WTC11 (cell line): ENCODE measurements around the gene TLE3. TPM values are rescaled to one million over a fixed set of nuclear protein-coding genes. Genes with fewer than 3 reads are reported as not detected.
A peak's percentile ranks its signal among the peaks of the same experiment; 100 is the strongest.

ENCODE experiments used
- ATAC-seq: fragments of 200-7000 bp; cut with Tn5 transposase; 2 replicates; pipeline ENCODE4 v1.10.0; 2021; ENCODE audit warnings: mild to moderate bottlenecking, moderate library complexity
- CTCF ChIA-PET: fragments of 300-600 bp; sonication (Branson Sonifier 250); formaldehyde crosslinking; loops from one replicate; lab custom pipeline; 2021; ENCODE audit warnings: antibody characterized with exemption; lab: Charles Lee
- POLR2A ChIA-PET: fragments of 350-600 bp; sonication (Branson Sonifier 250); formaldehyde crosslinking; loops from one replicate; lab custom pipeline; 2021; ENCODE audit warnings: antibody characterized with exemption; lab: Charles Lee
- DNase-seq: peaks from one replicate; pipeline ENCODE4 v3.0.0; 2021; ENCODE audit warnings: low spot score
- H3K27ac Mint-ChIP-seq: 2 replicates; pipeline ENCODE4 v1.8.0; 2021; ENCODE audit warnings: mixed read lengths
- H3K27me3 Mint-ChIP-seq: 2 replicates; pipeline ENCODE4 v1.8.0; 2021; ENCODE audit warnings: low read depth, mild to moderate bottlenecking, moderate library complexity, mixed read lengths
- H3K36me3 Mint-ChIP-seq: 2 replicates; pipeline ENCODE4 v1.8.0; 2021; ENCODE audit warnings: mixed read lengths
- H3K4me1 Mint-ChIP-seq: 2 replicates; pipeline ENCODE4 v1.8.0; 2022; ENCODE audit warnings: mixed read lengths
- H3K4me3 Mint-ChIP-seq: 2 replicates; pipeline ENCODE4 v1.8.0; 2021; ENCODE audit warnings: mild to moderate bottlenecking, moderate library complexity, mixed read lengths
- H3K9me3 Mint-ChIP-seq: 2 replicates; pipeline ENCODE4 v1.8.0; 2021; ENCODE audit warnings: mixed read lengths
- ATF3 ChIP-seq: sonication (generic); formaldehyde crosslinking; conservative IDR thresholded peaks from 2 replicates; pipeline ENCODE4 v1.8.1; 2022; ENCODE audit warnings: mild to moderate bottlenecking, missing genetic modification reagents
- CREB1 ChIP-seq: sonication (generic); formaldehyde crosslinking; IDR thresholded peaks from 2 replicates; pipeline ENCODE4 v1.8.0; 2023; ENCODE audit warnings: mild to moderate bottlenecking, missing genetic modification reagents
- ELF4 ChIP-seq: sonication (generic); formaldehyde crosslinking; IDR thresholded peaks from 2 replicates; pipeline ENCODE4 v1.8.1; 2022; ENCODE audit warnings: low read depth, mild to moderate bottlenecking, moderate library complexity, missing genetic modification reagents
- FOXJ3 ChIP-seq: sonication (generic); formaldehyde crosslinking; IDR thresholded peaks from 2 replicates; pipeline ENCODE4 v1.9.0; 2021; ENCODE audit warnings: missing genetic modification reagents, mild to moderate bottlenecking, borderline replicate concordance
- GRHL2 ChIP-seq: fragments of 250-450 bp; sonication (Bioruptor Pico); IDR thresholded peaks from 2 replicates; pipeline ENCODE4 v1.8.0; 2022; ENCODE audit warnings: mild to moderate bottlenecking, moderate library complexity; ENCODE audit not compliant: insufficient replicate concordance, severe bottlenecking
- MLX ChIP-seq: sonication (generic); formaldehyde crosslinking; IDR thresholded peaks from 2 replicates; pipeline ENCODE4 v1.8.1; 2023; ENCODE audit warnings: mild to moderate bottlenecking, missing genetic modification reagents, moderate library complexity
- SOX15 ChIP-seq: fragments of 250-450 bp; sonication (Bioruptor Pico); IDR thresholded peaks from 2 replicates; pipeline ENCODE4 v1.9.0; 2021; ENCODE audit warnings: mild to moderate bottlenecking
- STAT6 ChIP-seq: sonication (generic); formaldehyde crosslinking; conservative IDR thresholded peaks from 2 replicates; pipeline ENCODE4 v1.8.1; 2023; ENCODE audit warnings: mild to moderate bottlenecking, low read depth, missing genetic modification reagents, moderate library complexity
- ZBTB43 ChIP-seq: sonication (generic); formaldehyde crosslinking; IDR thresholded peaks from 2 replicates; pipeline ENCODE4 v1.8.1; 2023; ENCODE audit warnings: mild to moderate bottlenecking, missing genetic modification reagents
- ZNF281 ChIP-seq: sonication (generic); formaldehyde crosslinking; IDR thresholded peaks from 2 replicates; pipeline ENCODE4 v1.8.0; 2023; ENCODE audit warnings: mild to moderate bottlenecking, missing genetic modification reagents
- ZNF423 ChIP-seq: fragments of 250-450 bp; sonication (Bioruptor Pico); IDR thresholded peaks from 2 replicates; pipeline ENCODE4 v2.1.2; 2022; ENCODE audit warnings: mild to moderate bottlenecking, moderate library complexity
- total RNA-seq: library from RNA; stranded (reverse); gene quantifications from 3 replicates; pipeline ENCODE4 v1.2.3, GENCODE V29; 2021
- TF ChIP-seq, protein P1 (sequence below): sonication (generic); formaldehyde crosslinking; IDR thresholded peaks from 2 replicates; pipeline ENCODE4 v1.8.0; 2023; ENCODE audit warnings: missing genetic modification reagents
- TF ChIP-seq, protein P2 (sequence below): sonication (generic); formaldehyde crosslinking; IDR thresholded peaks from 2 replicates; pipeline ENCODE4 v1.8.1; 2022; ENCODE audit warnings: low read depth, mild to moderate bottlenecking, moderate library complexity, missing genetic modification reagents, borderline replicate concordance
- TF ChIP-seq, protein P3 (sequence below): sonication (generic); formaldehyde crosslinking; IDR thresholded peaks from 2 replicates; pipeline ENCODE4 v1.8.1; 2023; ENCODE audit warnings: mild to moderate bottlenecking, missing genetic modification reagents, moderate library complexity
- TF ChIP-seq, protein P4 (sequence below): sonication (generic); formaldehyde crosslinking; IDR thresholded peaks from 2 replicates; pipeline ENCODE4 v1.8.0; 2022; ENCODE audit warnings: missing genetic modification reagents
- TF ChIP-seq, protein P5 (sequence below): sonication (generic); formaldehyde crosslinking; IDR thresholded peaks from 2 replicates; pipeline ENCODE4 v1.8.1; 2022; ENCODE audit warnings: missing genetic modification reagents, borderline replicate concordance

The TLE3 gene
- total RNA-seq, 1 experiment from 2014 or later = 78.7 TPM

DNA sequence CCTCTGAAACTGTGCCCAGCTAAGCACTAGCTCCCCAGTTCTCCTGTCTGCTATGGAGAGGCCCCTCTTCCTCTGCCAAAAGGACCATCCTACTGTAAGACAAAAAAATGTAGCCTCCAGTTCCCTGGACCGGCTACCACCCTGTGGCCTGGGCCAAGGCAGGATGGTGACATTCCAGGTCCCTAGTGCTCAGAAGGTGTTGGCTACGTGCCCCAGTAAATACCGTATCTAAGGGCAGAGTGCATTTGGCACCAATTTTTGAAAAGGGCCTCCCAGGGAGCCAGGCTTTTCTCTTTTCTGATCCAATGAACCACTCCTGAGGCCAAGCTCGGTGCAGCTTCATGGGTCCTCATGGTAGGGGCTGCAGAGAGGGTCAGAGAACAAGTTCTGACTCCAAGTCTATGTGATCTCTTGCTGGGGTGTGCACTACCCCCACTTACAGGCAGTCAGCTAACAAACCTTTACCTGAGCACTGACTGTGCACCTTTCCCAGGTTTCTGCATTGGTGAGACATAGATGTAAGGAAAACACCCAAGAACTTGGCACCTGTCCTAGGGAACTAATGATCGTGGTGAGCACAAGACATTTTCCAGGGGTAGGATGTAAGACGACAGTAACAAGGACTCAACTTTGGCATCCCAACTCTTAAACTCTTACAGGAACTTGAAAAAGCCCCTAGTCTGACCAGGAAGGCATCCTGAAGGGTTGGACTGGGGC is 32.6 kb downstream of the TLE3 start (continued):
- TF ChIP-seq STAT6 (CRISPR knock-in tag) (no peak), ATF3 (CRISPR knock-in tag) (no peak), ZNF423 (no peak), SOX15 (CRISPR knock-in tag) (no peak), ZNF281 (CRISPR knock-in tag) (no peak), GRHL2 (CRISPR knock-in tag) (no peak)
- TF ChIP-seq, protein P1, sequence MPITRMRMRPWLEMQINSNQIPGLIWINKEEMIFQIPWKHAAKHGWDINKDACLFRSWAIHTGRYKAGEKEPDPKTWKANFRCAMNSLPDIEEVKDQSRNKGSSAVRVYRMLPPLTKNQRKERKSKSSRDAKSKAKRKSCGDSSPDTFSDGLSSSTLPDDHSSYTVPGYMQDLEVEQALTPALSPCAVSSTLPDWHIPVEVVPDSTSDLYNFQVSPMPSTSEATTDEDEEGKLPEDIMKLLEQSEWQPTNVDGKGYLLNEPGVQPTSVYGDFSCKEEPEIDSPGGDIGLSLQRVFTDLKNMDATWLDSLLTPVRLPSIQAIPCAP (CRISPR knock-in tag) = no peak
- TF ChIP-seq, protein P2, sequence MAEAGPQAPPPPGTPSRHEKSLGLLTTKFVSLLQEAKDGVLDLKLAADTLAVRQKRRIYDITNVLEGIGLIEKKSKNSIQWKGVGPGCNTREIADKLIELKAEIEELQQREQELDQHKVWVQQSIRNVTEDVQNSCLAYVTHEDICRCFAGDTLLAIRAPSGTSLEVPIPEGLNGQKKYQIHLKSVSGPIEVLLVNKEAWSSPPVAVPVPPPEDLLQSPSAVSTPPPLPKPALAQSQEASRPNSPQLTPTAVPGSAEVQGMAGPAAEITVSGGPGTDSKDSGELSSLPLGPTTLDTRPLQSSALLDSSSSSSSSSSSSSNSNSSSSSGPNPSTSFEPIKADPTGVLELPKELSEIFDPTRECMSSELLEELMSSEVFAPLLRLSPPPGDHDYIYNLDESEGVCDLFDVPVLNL (CRISPR knock-in tag) = no peak
- TF ChIP-seq, protein P3, sequence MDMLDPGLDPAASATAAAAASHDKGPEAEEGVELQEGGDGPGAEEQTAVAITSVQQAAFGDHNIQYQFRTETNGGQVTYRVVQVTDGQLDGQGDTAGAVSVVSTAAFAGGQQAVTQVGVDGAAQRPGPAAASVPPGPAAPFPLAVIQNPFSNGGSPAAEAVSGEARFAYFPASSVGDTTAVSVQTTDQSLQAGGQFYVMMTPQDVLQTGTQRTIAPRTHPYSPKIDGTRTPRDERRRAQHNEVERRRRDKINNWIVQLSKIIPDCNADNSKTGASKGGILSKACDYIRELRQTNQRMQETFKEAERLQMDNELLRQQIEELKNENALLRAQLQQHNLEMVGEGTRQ = no peak

GRCh38 chr15:70064441-70064840 is 33.3 kb downstream of the TLE3 start:
- no peak overlapping the region for H3K4me3 Mint-ChIP-seq
- H3K27me3 Mint-ChIP-seq = no peaks in the 10 kb centered on the region
- ChIA-PET CTCF (interaction anchor here (0.6 to 1.0 kb wide), 3 partner anchors 13 to 149 kb away, joined by 3 read pairs; partner anchors contain the start of gene TLE3), POLR2A (interaction anchor here (0.7 to 3.4 kb wide), 2 partner anchors 29 to 34 kb away, joined by 3 to 9 read pairs; no protein-coding TSS in a partner anchor)
- H3K4me1 Mint-ChIP-seq = peaks cover 11% of the 10 kb centered on the region
- DNase-seq (no peak), ATAC-seq (no peak)
- TF ChIP-seq FOXJ3 (CRISPR knock-in tag) (no peak), ELF4 (CRISPR knock-in tag) (no peak), ZBTB43 (no peak), CREB1 (CRISPR knock-in tag) (no peak), MLX (CRISPR knock-in tag) (no peak)
- TF ChIP-seq, protein P4, sequence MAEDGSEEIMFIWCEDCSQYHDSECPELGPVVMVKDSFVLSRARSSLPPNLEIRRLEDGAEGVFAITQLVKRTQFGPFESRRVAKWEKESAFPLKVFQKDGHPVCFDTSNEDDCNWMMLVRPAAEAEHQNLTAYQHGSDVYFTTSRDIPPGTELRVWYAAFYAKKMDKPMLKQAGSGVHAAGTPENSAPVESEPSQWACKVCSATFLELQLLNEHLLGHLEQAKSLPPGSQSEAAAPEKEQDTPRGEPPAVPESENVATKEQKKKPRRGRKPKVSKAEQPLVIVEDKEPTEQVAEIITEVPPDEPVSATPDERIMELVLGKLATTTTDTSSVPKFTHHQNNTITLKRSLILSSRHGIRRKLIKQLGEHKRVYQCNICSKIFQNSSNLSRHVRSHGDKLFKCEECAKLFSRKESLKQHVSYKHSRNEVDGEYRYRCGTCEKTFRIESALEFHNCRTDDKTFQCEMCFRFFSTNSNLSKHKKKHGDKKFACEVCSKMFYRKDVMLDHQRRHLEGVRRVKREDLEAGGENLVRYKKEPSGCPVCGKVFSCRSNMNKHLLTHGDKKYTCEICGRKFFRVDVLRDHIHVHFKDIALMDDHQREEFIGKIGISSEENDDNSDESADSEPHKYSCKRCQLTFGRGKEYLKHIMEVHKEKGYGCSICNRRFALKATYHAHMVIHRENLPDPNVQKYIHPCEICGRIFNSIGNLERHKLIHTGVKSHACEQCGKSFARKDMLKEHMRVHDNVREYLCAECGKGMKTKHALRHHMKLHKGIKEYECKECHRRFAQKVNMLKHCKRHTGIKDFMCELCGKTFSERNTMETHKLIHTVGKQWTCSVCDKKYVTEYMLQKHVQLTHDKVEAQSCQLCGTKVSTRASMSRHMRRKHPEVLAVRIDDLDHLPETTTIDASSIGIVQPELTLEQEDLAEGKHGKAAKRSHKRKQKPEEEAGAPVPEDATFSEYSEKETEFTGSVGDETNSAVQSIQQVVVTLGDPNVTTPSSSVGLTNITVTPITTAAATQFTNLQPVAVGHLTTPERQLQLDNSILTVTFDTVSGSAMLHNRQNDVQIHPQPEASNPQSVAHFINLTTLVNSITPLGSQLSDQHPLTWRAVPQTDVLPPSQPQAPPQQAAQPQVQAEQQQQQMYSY = no peak
- TF ChIP-seq, protein P5, sequence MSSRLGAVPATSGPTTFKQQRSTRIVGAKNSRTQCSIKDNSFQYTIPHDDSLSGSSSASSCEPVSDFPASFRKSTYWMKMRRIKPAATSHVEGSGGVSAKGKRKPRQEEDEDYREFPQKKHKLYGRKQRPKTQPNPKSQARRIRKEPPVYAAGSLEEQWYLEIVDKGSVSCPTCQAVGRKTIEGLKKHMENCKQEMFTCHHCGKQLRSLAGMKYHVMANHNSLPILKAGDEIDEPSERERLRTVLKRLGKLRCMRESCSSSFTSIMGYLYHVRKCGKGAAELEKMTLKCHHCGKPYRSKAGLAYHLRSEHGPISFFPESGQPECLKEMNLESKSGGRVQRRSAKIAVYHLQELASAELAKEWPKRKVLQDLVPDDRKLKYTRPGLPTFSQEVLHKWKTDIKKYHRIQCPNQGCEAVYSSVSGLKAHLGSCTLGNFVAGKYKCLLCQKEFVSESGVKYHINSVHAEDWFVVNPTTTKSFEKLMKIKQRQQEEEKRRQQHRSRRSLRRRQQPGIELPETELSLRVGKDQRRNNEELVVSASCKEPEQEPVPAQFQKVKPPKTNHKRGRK (CRISPR knock-in tag) = no peak
- H3K9me3 Mint-ChIP-seq = no peaks in the 10 kb centered on the region
- peak overlapping the region; percentile 76; the same call in 1 of the 2 replicates for H3K27ac Mint-ChIP-seq
- H3K36me3 Mint-ChIP-seq = peaks cover 41% of the 10 kb centered on the region
